Stimulated activated naive CD8-positive, alpha-beta T cell treated with anti-CD3 and anti-CD28 coated beads, Interleukin-15, Interleukin-2, amounts not matched to agents 100 ng/mL and 50 ng/mL, for 24 hours (primary cell): Measurements from ENCODE around the gene ZIC2.

ENCODE experiments used
- H3K27ac Mint-ChIP-seq: one replicate; pipeline ENCODE4 v1.8.0; 2021; ENCODE audit warnings: mild to moderate bottlenecking, mixed read lengths
- H3K27me3 Mint-ChIP-seq: one replicate; pipeline ENCODE4 v1.8.0; 2021; ENCODE audit warnings: mixed read lengths
- H3K36me3 Mint-ChIP-seq: one replicate; pipeline ENCODE4 v1.8.0; 2021; ENCODE audit warnings: low read depth, mixed read lengths
- H3K4me1 Mint-ChIP-seq: one replicate; pipeline ENCODE4 v1.8.0; 2021; ENCODE audit warnings: low read depth, mixed read lengths
- H3K4me3 Mint-ChIP-seq: one replicate; pipeline ENCODE4 v1.8.0; 2021; ENCODE audit warnings: mild to moderate bottlenecking, mixed read lengths
- H3K9me3 Mint-ChIP-seq: one replicate; pipeline ENCODE4 v1.8.0; 2021; ENCODE audit warnings: mixed read lengths

ZIC2 gene

GRCh38 chr13:99985241-99985874, 3.8 kb downstream of the ZIC2 start:
- no peak overlapping the region for H3K4me3 Mint-ChIP-seq
- H3K27ac Mint-ChIP-seq = no peak overlapping the region
- H3K27me3 Mint-ChIP-seq = peaks cover 73% of the 10 kb centered on the region
- peaks cover 9% of the 10 kb centered on the region for H3K36me3 Mint-ChIP-seq
- no peaks in the 10 kb centered on the region for H3K9me3 Mint-ChIP-seq
- peaks cover 31% of the 10 kb centered on the region for H3K4me1 Mint-ChIP-seq

GRCh38 chr13:99985886-99986527, 4.4 kb downstream of the ZIC2 start:
- peak overlapping the region; percentile 31 for H3K4me3 Mint-ChIP-seq
- H3K27ac Mint-ChIP-seq = peak overlapping the region; percentile 79

GRCh38 chr13:99986741-99987140, 5.2 kb downstream of the ZIC2 start:
- no peak overlapping the region for H3K27ac Mint-ChIP-seq
- H3K4me3 Mint-ChIP-seq = no peak overlapping the region
- peaks cover 36% of the 10 kb centered on the region for H3K4me1 Mint-ChIP-seq
- peaks cover 81% of the 10 kb centered on the region for H3K27me3 Mint-ChIP-seq
- peaks cover 9% of the 10 kb centered on the region for H3K36me3 Mint-ChIP-seq
- H3K9me3 Mint-ChIP-seq = no peaks in the 10 kb centered on the region

More at GRCh38 chr13:99985886-99986527, 4.4 kb downstream of the ZIC2 start:
- H3K36me3 Mint-ChIP-seq = peaks cover 9% of the 10 kb centered on the region
- no peaks in the 10 kb centered on the region for H3K9me3 Mint-ChIP-seq
- H3K27me3 Mint-ChIP-seq = peaks cover 78% of the 10 kb centered on the region
- peaks cover 36% of the 10 kb centered on the region for H3K4me1 Mint-ChIP-seq

GRCh38 chr13:99987154-99988019, 5.8 kb downstream of the ZIC2 start:
- H3K27me3 Mint-ChIP-seq = peaks cover 88% of the 10 kb centered on the region
- peaks cover 38% of the 10 kb centered on the region for H3K4me1 Mint-ChIP-seq
- peaks cover 9% of the 10 kb centered on the region for H3K36me3 Mint-ChIP-seq

DNA sequence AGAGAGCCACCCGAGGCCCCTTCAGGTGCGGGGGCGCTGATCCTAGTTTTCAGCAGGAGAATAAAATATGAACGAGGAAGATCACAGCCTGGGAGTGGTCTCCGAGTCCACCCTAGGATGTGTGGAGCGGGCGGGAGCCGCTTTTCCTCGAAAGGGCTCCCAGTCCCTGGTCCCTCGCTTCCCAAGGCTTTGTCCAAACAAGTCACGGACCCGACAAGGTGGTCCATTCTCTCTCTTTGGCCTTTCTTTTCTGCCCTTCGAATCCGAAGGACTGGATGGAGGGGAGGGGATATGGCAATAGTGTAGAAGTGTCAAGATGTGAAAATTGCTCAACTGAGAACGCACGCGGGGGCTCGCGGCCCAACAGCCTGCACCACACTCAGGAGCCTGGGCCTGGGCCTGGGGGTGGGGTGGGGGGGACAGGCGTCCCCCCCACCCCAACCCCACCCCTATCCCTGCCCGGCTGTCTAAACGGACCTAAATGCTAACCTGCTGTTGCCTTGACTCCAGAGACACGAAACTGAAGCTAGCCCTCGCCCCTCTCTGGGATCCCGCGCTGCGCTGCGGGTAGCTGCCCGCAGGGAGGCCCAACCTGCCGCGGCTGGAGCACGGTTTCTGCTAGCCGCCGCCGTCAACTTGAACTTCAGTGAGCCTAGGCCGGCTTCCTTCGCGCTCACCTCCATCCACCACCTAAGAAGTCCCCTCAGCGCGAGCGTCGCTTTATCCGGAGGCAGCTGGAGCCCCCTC, 7.1 kb downstream of the ZIC2 start:
- Mint-ChIP-seq H3K4me1 (peaks cover 30% of the 10 kb centered on the region), H3K36me3 (peaks cover 9% of the 10 kb centered on the region), H3K27me3 (peaks cover 89% of the 10 kb centered on the region), H3K27ac (no peak overlapping the region), H3K9me3 (no peaks in the 10 kb centered on the region), H3K4me3 (no peak overlapping the region)

More at GRCh38 chr13:99987154-99988019, 5.8 kb downstream of the ZIC2 start:
- Mint-ChIP-seq H3K9me3 (no peaks in the 10 kb centered on the region), H3K4me3 (no peak overlapping the region), H3K27ac (no peak overlapping the region)

- Mint-ChIP-seq H3K9me3 (no peaks in the 10 kb centered on the region), H3K4me3 (peak overlapping the region; percentile 35), H3K27ac (no peak overlapping the region), H3K36me3 (peaks cover 6% of the 10 kb centered on the region), H3K27me3 (peaks cover 89% of the 10 kb centered on the region), H3K4me1 (peaks cover 22% of the 10 kb centered on the region)
Measured at GRCh38 chr13:99989276-99990125, 7.9 kb downstream of the ZIC2 start.

GRCh38 chr13:99990126-99990977, 8.8 kb downstream of the ZIC2 start:
- H3K4me3 Mint-ChIP-seq = peak overlapping the region; percentile 35
- H3K9me3 Mint-ChIP-seq = no peaks in the 10 kb centered on the region
- peaks cover 93% of the 10 kb centered on the region for H3K27me3 Mint-ChIP-seq
- H3K36me3 Mint-ChIP-seq = peaks cover 4% of the 10 kb centered on the region
- H3K4me1 Mint-ChIP-seq = peaks cover 20% of the 10 kb centered on the region
- no peak overlapping the region for H3K27ac Mint-ChIP-seq

DNA sequence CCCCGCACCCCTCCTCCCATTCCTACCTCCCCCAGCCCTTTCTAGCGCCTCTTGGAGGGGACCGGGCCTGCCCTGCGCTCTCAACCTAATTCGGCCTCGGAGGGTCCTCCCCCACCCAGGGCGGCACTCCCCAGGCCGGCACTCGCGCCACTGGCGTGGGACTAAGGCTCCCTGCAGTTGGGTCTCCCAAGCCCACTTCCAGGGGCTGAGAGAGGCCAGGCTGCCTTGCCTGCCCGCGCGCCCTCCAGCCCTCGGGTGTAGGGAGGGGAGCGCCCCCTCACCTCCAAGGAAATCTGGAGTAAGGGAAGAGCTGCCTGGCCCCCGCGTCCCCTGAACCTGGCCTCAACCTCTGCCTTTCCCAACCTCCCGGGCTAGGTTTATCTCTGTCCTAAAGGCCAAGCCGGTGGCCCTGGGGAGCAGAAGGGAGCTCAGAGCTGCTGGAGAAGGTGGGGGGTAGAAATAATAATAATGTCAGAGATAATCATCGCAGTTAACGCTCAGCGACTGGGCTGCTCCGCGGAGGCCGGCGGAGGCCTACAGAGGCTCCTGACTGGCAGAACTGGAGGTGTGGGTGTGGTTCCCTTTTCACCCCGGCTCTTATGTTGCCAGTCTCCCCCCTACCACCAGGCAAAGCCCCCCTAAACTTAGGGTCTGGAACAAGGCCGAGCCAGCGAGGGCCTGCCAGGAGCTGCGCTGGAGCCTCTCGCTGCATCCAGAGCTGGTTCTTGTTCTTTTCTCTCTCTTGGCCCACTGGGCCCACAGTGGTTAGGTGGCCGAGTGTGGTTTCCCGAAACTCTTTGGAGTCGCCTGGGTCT, 9.6 kb downstream of the ZIC2 start:
- Mint-ChIP-seq H3K9me3 (no peaks in the 10 kb centered on the region), H3K4me1 (peaks cover 15% of the 10 kb centered on the region), H3K27ac (no peak overlapping the region), H3K36me3 (no peaks in the 10 kb centered on the region), H3K27me3 (peaks cover 94% of the 10 kb centered on the region), H3K4me3 (no peak overlapping the region)

DNA sequence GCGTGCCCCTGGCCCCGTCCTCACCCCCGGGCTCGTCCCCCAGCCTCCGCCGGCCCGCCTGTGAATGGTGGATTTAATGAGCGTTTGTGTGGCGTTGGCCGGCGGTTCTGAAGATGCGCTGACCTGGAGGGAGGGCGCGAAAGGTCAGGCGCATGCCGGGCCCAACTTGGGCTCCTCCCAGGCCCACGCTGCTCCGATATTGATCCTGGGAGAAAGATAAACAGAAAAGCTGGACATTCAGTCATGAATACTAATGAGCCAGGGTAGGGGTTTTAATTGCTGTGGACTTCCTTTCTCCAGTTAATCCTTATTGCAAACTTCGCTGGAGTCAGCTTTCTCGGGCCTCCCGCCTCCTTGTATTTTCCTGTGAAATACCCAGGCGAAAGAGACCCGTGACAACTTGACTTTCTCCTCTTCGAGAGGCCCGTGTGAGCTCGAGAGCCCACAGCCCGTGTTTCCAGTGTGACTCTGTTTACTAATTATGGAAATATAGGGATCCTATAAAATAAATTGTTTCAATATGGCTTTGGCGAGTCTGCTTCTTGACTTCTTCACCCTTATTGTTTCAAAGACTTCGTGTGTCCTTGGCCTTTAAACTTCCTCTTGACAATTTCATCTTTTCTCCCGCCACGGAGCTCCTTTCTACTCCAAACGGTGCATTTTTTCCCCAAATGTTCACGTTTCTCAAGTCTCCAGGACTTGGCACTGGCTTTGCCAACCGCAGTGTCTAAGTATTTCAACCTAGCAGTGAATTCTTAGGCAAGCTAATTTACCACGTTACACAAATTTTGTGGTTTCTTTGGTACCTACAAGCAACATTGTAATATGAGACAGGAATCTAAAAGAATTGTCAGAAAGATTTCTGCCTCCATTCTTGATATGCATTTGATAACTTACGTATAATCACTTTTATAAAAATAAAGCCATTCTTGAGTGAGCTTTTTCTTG, 10.5 kb downstream of the ZIC2 start:
- Mint-ChIP-seq H3K4me1 (peaks cover 15% of the 10 kb centered on the region), H3K27ac (no peak overlapping the region)

GRCh38 chr13:99992949-99993351, 11.4 kb downstream of the ZIC2 start:
- no peak overlapping the region for H3K4me3 Mint-ChIP-seq
- peaks cover 15% of the 10 kb centered on the region for H3K4me1 Mint-ChIP-seq
- no peaks in the 10 kb centered on the region for H3K36me3 Mint-ChIP-seq
- H3K27ac Mint-ChIP-seq = no peak overlapping the region
- H3K27me3 Mint-ChIP-seq = peaks cover 85% of the 10 kb centered on the region
- H3K9me3 Mint-ChIP-seq = peaks cover under 1% of the 10 kb centered on the region

More for the DNA sequence above, 10.5 kb downstream of the ZIC2 start:
- Mint-ChIP-seq H3K36me3 (no peaks in the 10 kb centered on the region), H3K9me3 (no peaks in the 10 kb centered on the region), H3K27me3 (peaks cover 93% of the 10 kb centered on the region), H3K4me3 (no peak overlapping the region)

- H3K9me3 Mint-ChIP-seq = peaks cover 4% of the 10 kb centered on the region
- peaks cover 15% of the 10 kb centered on the region for H3K4me1 Mint-ChIP-seq
- H3K27me3 Mint-ChIP-seq = peaks cover 85% of the 10 kb centered on the region
- no peak overlapping the region for H3K27ac Mint-ChIP-seq
- no peak overlapping the region for H3K4me3 Mint-ChIP-seq
- H3K36me3 Mint-ChIP-seq = no peaks in the 10 kb centered on the region
Measured at GRCh38 chr13:99993660-99994637, 12.4 kb downstream of the ZIC2 start.
